ENCODE results near the gene MEGF11.

MEGF11 gene

DNA sequence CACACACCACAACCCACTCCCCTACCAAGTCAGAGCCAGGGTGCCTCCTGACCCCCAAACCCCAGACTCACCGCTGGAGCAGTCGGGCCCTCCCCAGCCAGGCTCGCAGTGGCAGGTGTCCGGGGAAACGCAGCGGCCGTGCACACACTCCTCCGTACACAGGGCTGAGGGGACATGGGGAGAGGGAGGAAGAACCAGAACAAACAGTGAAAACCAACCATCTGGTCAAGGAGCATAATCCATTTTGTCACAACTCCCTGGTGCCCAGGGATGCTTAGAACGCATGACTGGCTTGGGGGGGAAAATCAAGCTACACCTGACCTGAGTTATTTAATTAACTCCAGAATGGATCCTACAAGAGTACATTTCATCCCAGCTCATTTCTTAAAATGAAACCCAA, 159.2 kb downstream of the MEGF11 start:
- no peak for DNase-seq (ENCODE audit: low read depth in 1 of 2, low spot score in 1 of 2)
- H3K27me3 ChIP-seq (ENCODE audit: insufficient read depth, poor library complexity, severe bottlenecking): peaks cover 2% of the 10 kb centered on the region
- H3K27ac ChIP-seq (replicated peaks): no peak overlapping the region
- TF ChIP-seq, protein P1, sequence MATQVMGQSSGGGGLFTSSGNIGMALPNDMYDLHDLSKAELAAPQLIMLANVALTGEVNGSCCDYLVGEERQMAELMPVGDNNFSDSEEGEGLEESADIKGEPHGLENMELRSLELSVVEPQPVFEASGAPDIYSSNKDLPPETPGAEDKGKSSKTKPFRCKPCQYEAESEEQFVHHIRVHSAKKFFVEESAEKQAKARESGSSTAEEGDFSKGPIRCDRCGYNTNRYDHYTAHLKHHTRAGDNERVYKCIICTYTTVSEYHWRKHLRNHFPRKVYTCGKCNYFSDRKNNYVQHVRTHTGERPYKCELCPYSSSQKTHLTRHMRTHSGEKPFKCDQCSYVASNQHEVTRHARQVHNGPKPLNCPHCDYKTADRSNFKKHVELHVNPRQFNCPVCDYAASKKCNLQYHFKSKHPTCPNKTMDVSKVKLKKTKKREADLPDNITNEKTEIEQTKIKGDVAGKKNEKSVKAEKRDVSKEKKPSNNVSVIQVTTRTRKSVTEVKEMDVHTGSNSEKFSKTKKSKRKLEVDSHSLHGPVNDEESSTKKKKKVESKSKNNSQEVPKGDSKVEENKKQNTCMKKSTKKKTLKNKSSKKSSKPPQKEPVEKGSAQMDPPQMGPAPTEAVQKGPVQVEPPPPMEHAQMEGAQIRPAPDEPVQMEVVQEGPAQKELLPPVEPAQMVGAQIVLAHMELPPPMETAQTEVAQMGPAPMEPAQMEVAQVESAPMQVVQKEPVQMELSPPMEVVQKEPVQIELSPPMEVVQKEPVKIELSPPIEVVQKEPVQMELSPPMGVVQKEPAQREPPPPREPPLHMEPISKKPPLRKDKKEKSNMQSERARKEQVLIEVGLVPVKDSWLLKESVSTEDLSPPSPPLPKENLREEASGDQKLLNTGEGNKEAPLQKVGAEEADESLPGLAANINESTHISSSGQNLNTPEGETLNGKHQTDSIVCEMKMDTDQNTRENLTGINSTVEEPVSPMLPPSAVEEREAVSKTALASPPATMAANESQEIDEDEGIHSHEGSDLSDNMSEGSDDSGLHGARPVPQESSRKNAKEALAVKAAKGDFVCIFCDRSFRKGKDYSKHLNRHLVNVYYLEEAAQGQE (IDR thresholded peaks at IDR 0.05; ENCODE audit: insufficient replicate concordance, low read depth): no peak
- TF ChIP-seq SPI1 (IDR thresholded peaks at IDR 0.05; ENCODE audit: borderline replicate concordance, low read depth): no peak
- H3K4me3 ChIP-seq (replicated peaks; ENCODE audit: insufficient read depth, low read length): no peak overlapping the region

DNA sequence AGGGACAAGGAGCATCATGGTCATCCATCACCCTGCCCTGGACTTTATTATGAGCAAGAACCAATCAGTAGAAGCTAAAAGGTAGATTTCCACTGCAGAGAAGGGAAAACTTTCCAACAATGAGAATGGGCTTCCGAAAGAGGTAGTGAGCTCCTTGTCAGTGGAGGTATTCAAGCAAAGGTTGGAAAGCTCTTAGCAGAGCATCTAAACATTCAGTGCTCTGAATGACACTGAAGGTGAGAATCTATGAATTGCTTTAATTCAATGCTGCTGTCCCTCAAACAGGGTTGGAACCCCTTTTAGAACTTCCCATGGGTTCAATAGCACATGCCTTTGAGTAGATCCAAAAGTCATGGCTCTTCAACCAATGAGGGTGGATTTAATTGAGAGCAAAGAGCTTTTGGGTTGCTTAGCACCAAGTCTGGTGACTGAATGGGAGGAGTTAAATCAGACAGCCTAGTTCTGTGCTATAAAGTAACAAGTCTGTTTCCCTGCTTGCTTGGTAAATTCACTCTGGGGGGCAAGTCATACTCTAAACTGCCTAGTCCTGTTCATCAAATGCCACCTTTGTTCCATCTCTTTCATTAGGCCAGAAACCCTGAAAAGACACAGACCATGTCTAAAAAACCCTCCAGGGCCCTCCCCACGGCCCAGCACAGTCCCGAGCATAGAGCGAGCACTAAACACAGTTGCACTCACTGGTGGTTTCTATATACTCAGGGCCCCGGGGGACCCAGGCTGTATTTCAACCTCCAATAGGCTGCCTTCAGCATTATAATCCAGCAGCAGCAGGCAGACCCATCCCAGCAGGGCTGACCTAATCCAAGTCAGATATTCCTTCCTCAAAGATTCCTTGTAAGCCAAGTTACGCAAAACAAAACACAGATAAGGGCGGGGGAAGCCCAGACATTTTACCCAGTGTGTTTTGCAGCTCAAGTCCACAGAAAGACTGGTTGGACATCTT, 161.2 kb downstream of the MEGF11 start:
- no peak for DNase-seq (ENCODE audit: low read depth in 1 of 2, low spot score in 1 of 2)
- TF ChIP-seq POLR2AphosphoS5 (IDR thresholded peaks at IDR 0.05; ENCODE audit: low read depth) (no peak), SPI1 (IDR thresholded peaks at IDR 0.05; ENCODE audit: borderline replicate concordance, low read depth) (no peak), GABPA (IDR thresholded peaks at IDR 0.05; ENCODE audit: low read depth) (no peak)
- TF ChIP-seq, protein P1 (IDR thresholded peaks at IDR 0.05; ENCODE audit: insufficient replicate concordance, low read depth): no peak
- TF ChIP-seq, protein P2, sequence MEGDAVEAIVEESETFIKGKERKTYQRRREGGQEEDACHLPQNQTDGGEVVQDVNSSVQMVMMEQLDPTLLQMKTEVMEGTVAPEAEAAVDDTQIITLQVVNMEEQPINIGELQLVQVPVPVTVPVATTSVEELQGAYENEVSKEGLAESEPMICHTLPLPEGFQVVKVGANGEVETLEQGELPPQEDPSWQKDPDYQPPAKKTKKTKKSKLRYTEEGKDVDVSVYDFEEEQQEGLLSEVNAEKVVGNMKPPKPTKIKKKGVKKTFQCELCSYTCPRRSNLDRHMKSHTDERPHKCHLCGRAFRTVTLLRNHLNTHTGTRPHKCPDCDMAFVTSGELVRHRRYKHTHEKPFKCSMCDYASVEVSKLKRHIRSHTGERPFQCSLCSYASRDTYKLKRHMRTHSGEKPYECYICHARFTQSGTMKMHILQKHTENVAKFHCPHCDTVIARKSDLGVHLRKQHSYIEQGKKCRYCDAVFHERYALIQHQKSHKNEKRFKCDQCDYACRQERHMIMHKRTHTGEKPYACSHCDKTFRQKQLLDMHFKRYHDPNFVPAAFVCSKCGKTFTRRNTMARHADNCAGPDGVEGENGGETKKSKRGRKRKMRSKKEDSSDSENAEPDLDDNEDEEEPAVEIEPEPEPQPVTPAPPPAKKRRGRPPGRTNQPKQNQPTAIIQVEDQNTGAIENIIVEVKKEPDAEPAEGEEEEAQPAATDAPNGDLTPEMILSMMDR (IDR thresholded peaks at IDR 0.05; ENCODE audit: insufficient read depth, low read length): no peak
- peaks cover 12% of the 10 kb centered on the region for H3K27me3 ChIP-seq (ENCODE audit: insufficient read depth, poor library complexity, severe bottlenecking)
- no peak overlapping the region for H3K27ac ChIP-seq (replicated peaks)
- H3K4me3 ChIP-seq (replicated peaks; ENCODE audit: insufficient read depth, low read length): no peak overlapping the region

DNA sequence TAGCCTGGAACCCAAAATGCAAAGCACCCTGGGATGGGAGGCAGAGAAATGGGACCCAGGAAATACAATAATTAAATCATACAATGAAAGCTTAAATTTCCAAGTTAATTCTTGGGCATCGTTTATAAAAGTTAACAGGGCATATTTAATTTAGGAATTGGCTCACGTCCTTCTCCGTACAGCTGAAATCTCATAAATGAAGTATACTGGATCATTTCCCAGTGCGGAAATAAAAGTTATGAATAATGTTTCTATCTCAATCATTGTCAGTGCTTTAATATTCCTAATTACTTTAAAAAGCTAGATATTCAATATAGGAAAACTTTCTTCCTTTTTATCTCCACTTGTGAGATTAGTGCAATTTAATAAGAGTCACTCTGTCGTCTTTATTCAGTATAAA, 164.0 kb downstream of the MEGF11 start:
- no peak for DNase-seq (ENCODE audit: low read depth in 1 of 2, low spot score in 1 of 2)
- H3K27me3 ChIP-seq (ENCODE audit: insufficient read depth, poor library complexity, severe bottlenecking): peaks cover 19% of the 10 kb centered on the region
- no peak overlapping the region for H3K27ac ChIP-seq (replicated peaks)
- no peak overlapping the region for H3K4me3 ChIP-seq (replicated peaks; ENCODE audit: insufficient read depth, low read length)
- no peak for TF ChIP-seq POLR2AphosphoS5 (IDR thresholded peaks at IDR 0.05; ENCODE audit: low read depth)
- TF ChIP-seq, protein P1 (IDR thresholded peaks at IDR 0.05; ENCODE audit: insufficient replicate concordance, low read depth): no peak
- no peak for TF ChIP-seq GABPA (IDR thresholded peaks at IDR 0.05; ENCODE audit: low read depth)
- TF ChIP-seq SPI1 (IDR thresholded peaks at IDR 0.05; ENCODE audit: borderline replicate concordance, low read depth): no peak

DNA sequence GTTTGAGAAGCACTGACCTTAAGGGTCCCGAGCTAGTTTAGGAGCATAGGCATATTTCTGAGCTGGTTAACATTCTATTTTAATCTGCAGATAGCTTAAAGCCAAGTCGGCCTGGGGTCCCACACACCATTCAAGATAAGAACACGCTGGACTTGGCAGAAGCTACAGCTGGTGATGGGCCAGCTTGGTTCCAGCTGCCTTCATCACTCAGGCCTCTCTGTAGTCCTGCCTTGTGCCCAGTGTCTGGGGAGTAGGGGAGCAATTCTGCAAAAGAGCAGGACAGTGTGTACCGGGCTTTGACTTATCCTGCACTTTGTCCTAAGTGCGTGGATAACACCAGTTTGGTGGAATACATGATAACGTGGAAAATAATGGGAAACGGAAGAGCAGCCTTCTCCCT, 164.5 kb downstream of the MEGF11 start:
- Histone ChIP-seq H3K27me3 (ENCODE audit: insufficient read depth, poor library complexity, severe bottlenecking) (peaks cover 19% of the 10 kb centered on the region), H3K27ac (replicated peaks) (no peak overlapping the region), H3K4me3 (replicated peaks; ENCODE audit: insufficient read depth, low read length) (no peak overlapping the region)
- DNase-seq (ENCODE audit: low read depth in 1 of 2, low spot score in 1 of 2): no peak
- no peak for TF ChIP-seq POLR2AphosphoS5 (IDR thresholded peaks at IDR 0.05; ENCODE audit: low read depth)
